ENCODE results near the gene ASCC3. TPM values are rescaled to one million over a fixed set of nuclear protein-coding genes. Genes with fewer than 3 reads are reported as not detected.

Gene ASCC3
- total and polyA plus RNA-seq, 2 donors (not counting 3 experiments of a cell fraction or from before 2014, with no cell fraction given), result 15.7 to 57.2 TPM

DNA sequence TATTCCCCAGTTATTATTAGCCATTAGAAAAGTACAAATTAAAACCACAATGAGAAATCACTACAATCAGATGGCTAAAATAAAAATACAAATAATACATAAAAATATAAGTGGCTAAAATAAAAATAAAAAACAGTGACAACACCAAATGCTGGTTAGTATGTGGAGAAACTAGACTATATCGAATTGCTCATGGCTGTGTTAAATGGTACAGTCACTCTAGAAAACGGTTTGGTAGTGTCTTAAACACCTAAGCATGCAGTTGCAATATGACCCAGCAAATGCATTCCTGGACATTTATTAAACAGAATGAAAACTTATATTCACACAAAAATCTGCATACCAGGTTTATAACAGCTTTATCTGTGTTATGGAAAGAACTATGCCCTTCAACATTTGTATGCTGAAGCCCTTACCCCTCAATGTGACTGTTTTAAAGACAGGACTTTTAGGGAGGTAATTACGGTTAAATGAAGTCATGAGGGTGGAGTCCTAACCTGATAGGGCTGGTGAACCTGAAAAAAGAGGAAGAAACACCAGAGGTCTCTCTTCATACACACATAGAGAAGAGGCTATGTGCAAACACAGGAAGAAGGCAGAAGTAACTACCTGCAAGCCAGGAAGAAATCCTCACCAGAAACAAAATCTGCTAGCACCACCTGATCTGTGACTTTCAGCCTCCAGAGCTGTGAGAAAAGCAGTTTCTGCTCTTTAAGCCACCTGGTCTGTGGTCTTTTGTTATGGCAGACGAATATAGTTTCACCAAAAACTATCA is 84.9 kb downstream of the ASCC3 start:
- TF ChIP-seq EZH2 (IDR thresholded peaks at IDR 0.05; ENCODE audit: borderline replicate concordance, low read depth, low read length, severe bottlenecking), result no peak
- no peak for TF ChIP-seq GATA2 (IDR thresholded peaks at IDR 0.05; ENCODE audit: insufficient read depth, insufficient read length, low read depth, low read length)
- TF ChIP-seq FOS (IDR thresholded peaks at IDR 0.05; ENCODE audit: borderline replicate concordance, insufficient read depth, low read length), result no peak
- TF ChIP-seq POLR2AphosphoS5 (IDR thresholded peaks at IDR 0.05; ENCODE audit: insufficient read depth, low read depth, low read length), result no peak
- TF ChIP-seq POLR2A (IDR thresholded peaks at IDR 0.05; ENCODE audit: low read depth, low read length), result no peak
- no peak for TF ChIP-seq JUN (IDR thresholded peaks at IDR 0.05; ENCODE audit: borderline replicate concordance, insufficient read depth, insufficient read length, low read depth)
- TF ChIP-seq, protein P1, sequence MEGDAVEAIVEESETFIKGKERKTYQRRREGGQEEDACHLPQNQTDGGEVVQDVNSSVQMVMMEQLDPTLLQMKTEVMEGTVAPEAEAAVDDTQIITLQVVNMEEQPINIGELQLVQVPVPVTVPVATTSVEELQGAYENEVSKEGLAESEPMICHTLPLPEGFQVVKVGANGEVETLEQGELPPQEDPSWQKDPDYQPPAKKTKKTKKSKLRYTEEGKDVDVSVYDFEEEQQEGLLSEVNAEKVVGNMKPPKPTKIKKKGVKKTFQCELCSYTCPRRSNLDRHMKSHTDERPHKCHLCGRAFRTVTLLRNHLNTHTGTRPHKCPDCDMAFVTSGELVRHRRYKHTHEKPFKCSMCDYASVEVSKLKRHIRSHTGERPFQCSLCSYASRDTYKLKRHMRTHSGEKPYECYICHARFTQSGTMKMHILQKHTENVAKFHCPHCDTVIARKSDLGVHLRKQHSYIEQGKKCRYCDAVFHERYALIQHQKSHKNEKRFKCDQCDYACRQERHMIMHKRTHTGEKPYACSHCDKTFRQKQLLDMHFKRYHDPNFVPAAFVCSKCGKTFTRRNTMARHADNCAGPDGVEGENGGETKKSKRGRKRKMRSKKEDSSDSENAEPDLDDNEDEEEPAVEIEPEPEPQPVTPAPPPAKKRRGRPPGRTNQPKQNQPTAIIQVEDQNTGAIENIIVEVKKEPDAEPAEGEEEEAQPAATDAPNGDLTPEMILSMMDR (IDR thresholded peaks at IDR 0.05; ENCODE audit: extremely low read depth in 1 of 2, insufficient read depth in 1 of 2, low read depth in 1 of 2, low read length in 2 of 2), result no peak
- no peak for TF ChIP-seq MYC (IDR thresholded peaks at IDR 0.05; ENCODE audit: low read depth, low read length)
- CTCF ChIA-PET, result no interaction called here
- H3K4me2 ChIP-seq (ENCODE audit: insufficient read depth, low read length), result no peak overlapping the region
- dilution Hi-C loops (cut with MboI; ENCODE audit: extremely low pct_ligation_motif_present, low sequenced_read_pairs) (no loop called here), intact Hi-C loops (cut with micrococcal nuclease) (no loop called here)
- H3K27ac ChIP-seq (ENCODE audit: insufficient read depth, low read depth, low read length), result no peak overlapping the region
- no peaks in the 10 kb centered on the region for H3K27me3 ChIP-seq (ENCODE audit: control insufficient read depth in 2 of 2, insufficient read depth in 2 of 2, low read length in 2 of 2)
- POLR2A ChIA-PET, result no interaction called here
- no peak overlapping the region for H3K4me3 ChIP-seq (replicated peaks in 1 of 3; ENCODE audit: insufficient read depth in 1 of 3, low read depth in 1 of 3, low read length in 3 of 3)
- H3K9ac ChIP-seq (replicated peaks; ENCODE audit: extremely low read depth, insufficient read depth, low read length), result no peak overlapping the region
- FAIRE-seq, result no peak
- no peaks in the 10 kb centered on the region for H4K20me1 ChIP-seq (replicated peaks; ENCODE audit: control insufficient read depth, extremely low read depth, insufficient read depth, low read length)
- no TSS peak for BruUV-seq (replicated peaks)
- no peaks in the 10 kb centered on the region for H3K36me3 ChIP-seq (ENCODE audit: control insufficient read depth in 2 of 2, extremely low read depth in 1 of 2, insufficient read depth in 2 of 2, low read length in 2 of 2)
- no peaks in the 10 kb centered on the region for H3K9me3 ChIP-seq (replicated peaks; ENCODE audit: control insufficient read depth, insufficient read depth, low read length)
- no peak for DNase-seq (ENCODE audit: low read depth, low spot score)
- H3K9me1 ChIP-seq (replicated peaks; ENCODE audit: control insufficient read depth, extremely low read depth, insufficient read depth, low read length), result no peaks in the 10 kb centered on the region
- no peaks in the 10 kb centered on the region for H3K4me1 ChIP-seq (ENCODE audit: control insufficient read depth, extremely low read depth, insufficient read depth, low read length)
- H3K79me2 ChIP-seq (ENCODE audit: control insufficient read depth, insufficient read depth, low read length), result peaks cover 3% of the 10 kb centered on the region
- H2AFZ ChIP-seq (ENCODE audit: low read depth, low read length), result no peak overlapping the region
